GM23248 (cell line): ENCODE data around the gene CTSE.

Source experiments
- EZH2 ChIP-seq: fragments of 200-600 bp; sonication (generic); IDR thresholded peaks from 2 replicates; pipeline ENCODE4 v1.6.1; 2018; ENCODE audit warnings: antibody characterized with exemption, mild to moderate bottlenecking; ENCODE audit not compliant: insufficient read depth, poor library complexity, severe bottlenecking
- EZH2phosphoT487 ChIP-seq: fragments of 200-600 bp; sonication (generic); IDR thresholded peaks from 2 replicates; pipeline ENCODE4 v1.6.1; 2018; ENCODE audit warnings: antibody characterized with exemption, moderate library complexity, mild to moderate bottlenecking, low read depth; ENCODE audit not compliant: insufficient read depth

- TF ChIP-seq EZH2 (no peak), EZH2phosphoT487 (no peak)
These were observed 8.6 kb downstream of the CTSE start for GRCh38 chr1:206015071-206015470.
